DND-41 (cell line): ENCODE data around the gene FGF18.

Source experiments
- CTCF ChIP-seq: IDR thresholded peaks from 2 replicates; pipeline ENCODE4 v1.5.1; 2012; ENCODE audit warnings: borderline replicate concordance, low read length, moderate library complexity, mild to moderate bottlenecking; ENCODE audit not compliant: poor library complexity, severe bottlenecking; ENCODE audit errors: extremely low read depth
- EZH2 ChIP-seq: IDR thresholded peaks from 3 replicates; pipeline ENCODE4 v1.6.1; 2012; ENCODE audit warnings: borderline replicate concordance, low read depth, mild to moderate bottlenecking, moderate library complexity, low read length, inconsistent platforms; ENCODE audit not compliant: severe bottlenecking

GRCh38 chr5:171401167-171401947 is 18.1 kb upstream of the FGF18 start:
- TF ChIP-seq CTCF (no peak), EZH2 (no peak)
